PC-9 (cell line): ENCODE data around the gene FIBCD1. TPM values are rescaled to one million over a fixed set of nuclear protein-coding genes. Genes with fewer than 3 reads are reported as not detected.

Source experiments
- BruUV-seq: library from RNA; stranded (reverse); fragments of 400-500 nt; replicated peaks from 2 replicates; lab custom pipeline; 2021; lab: Mats Ljungman, UMichigan
- CTCF ChIA-PET: fragments of 300-600 bp; sonication (Branson Sonifier 250); formaldehyde crosslinking; loops from one replicate; lab custom pipeline; 2022; ENCODE audit warnings: antibody characterized with exemption; lab: Charles Lee
- POLR2A ChIA-PET: fragments of 300-600 bp; sonication (Branson Sonifier 250); formaldehyde crosslinking; loops from one replicate; lab custom pipeline; 2022; ENCODE audit warnings: antibody characterized with exemption; ENCODE audit not compliant: unreplicated experiment; lab: Charles Lee
- DNase-seq, 2 experiments: peaks; one replicate each; pipeline versions ENCODE4 v3.0.0 to v3.0.0-alpha.2; 2015 to 2022; ENCODE audit warnings: mixed read lengths in 1 of 2
- H2AFZ ChIP-seq: fragments of 200-600 bp; sonication (generic); 2 replicates; pipeline ENCODE4 v1.8.1; 2017; ENCODE audit warnings: antibody characterized with exemption
- H3F3A ChIP-seq: fragments of 200-600 bp; sonication (generic); 2 replicates; pipeline ENCODE4 v1.8.1; 2017; ENCODE audit warnings: antibody characterized with exemption, mild to moderate bottlenecking, low read depth; ENCODE audit not compliant: insufficient read depth
- H3K27ac ChIP-seq: fragments of 200-600 bp; sonication (generic); 2 replicates; pipeline ENCODE4 v1.6.1; 2016; ENCODE audit warnings: mixed run types
- H3K27me3 ChIP-seq: fragments of 200-600 bp; sonication (generic); 2 replicates; pipeline ENCODE4 v1.6.1; 2016; ENCODE audit warnings: low read depth, mixed run types; ENCODE audit not compliant: insufficient read depth
- H3K36me3 ChIP-seq: fragments of 200-600 bp; sonication (generic); 2 replicates; pipeline ENCODE4 v1.6.1; 2016; ENCODE audit warnings: low read depth, mixed run types
- H3K4me1 ChIP-seq: fragments of 200-600 bp; sonication (generic); replicated peaks from 2 replicates; pipeline ENCODE4 v1.6.1; 2016; ENCODE audit warnings: mixed run types; ENCODE audit not compliant: insufficient read depth
- H3K4me2 ChIP-seq: fragments of 200-600 bp; sonication (generic); 2 replicates; pipeline ENCODE4 v1.6.1; 2017; ENCODE audit warnings: mixed run types
- H3K4me3 ChIP-seq: fragments of 200-600 bp; sonication (generic); 2 replicates; pipeline ENCODE4 v1.6.1; 2016; ENCODE audit warnings: mixed run types
- H3K79me2 ChIP-seq: fragments of 200-600 bp; sonication (generic); 2 replicates; pipeline ENCODE4 v1.6.1; 2017; ENCODE audit warnings: low read depth, mixed run types
- H3K9me2 ChIP-seq: fragments of 200-600 bp; sonication (generic); 2 replicates; pipeline ENCODE4 v1.8.1; 2017; ENCODE audit warnings: mild to moderate bottlenecking; ENCODE audit not compliant: insufficient read depth
- H3K9me3 ChIP-seq: fragments of 200-600 bp; sonication (generic); 2 replicates; pipeline ENCODE4 v1.8.1; 2016; ENCODE audit warnings: low read depth; ENCODE audit not compliant: insufficient read depth
- H4K20me1 ChIP-seq: fragments of 200-600 bp; sonication (generic); 2 replicates; pipeline ENCODE4 v1.8.1; 2017; ENCODE audit not compliant: insufficient read depth
- EZH2 ChIP-seq: fragments of 200-600 bp; sonication (generic); IDR thresholded peaks from 2 replicates; pipeline ENCODE4 v1.8.0; 2017; ENCODE audit warnings: antibody characterized with exemption, low read depth
- intact Hi-C: fragments of 100-400 bp; cut with micrococcal nuclease; formaldehyde crosslinking; loops from one replicate; pipeline ENCODE4 v1.10.0; 2022; ENCODE audit not compliant: unreplicated experiment
- total RNA-seq: library from RNA; stranded (reverse); gene quantifications from 2 replicates; pipeline ENCODE4 v1.2.3, GENCODE V29; 2021
- TF ChIP-seq, protein P1 (sequence below): fragments of 200-600 bp; sonication (generic); conservative IDR thresholded peaks from 2 replicates; pipeline ENCODE4 v1.6.1; 2017; ENCODE audit warnings: mixed run types, antibody characterized with exemption, mild to moderate bottlenecking, moderate library complexity

Gene FIBCD1
- total RNA-seq, 1 experiment from 2014 or later, result 2.7 TPM

DNA sequence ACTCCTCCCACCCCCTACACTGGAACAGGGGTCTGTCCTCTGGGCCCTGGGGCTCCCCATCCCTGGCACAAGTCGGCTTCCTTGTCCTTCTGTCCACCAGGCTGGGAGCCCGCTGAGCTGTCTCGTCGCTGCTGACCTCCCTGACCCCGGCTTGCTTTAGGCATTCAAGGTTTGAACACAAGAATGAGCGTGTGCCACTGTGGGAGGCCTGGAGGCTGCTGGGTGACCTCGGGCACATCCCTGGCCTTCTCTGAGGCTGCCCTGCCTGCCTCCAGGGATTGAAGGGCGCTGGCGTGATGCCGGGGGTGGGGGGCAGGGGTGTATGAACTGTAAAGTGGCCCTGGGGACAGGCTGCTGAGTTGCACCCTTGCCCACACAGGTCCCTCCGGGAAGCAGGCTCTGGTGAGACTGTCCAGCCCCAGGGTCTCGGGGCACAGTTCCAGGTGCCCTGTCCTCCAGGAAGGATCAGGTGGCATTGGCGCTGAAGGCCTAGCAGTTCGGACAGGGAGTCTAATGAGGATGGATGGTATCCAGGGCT is 18.2 kb downstream of the FIBCD1 start:
- DNase-seq, result no peak
- peaks cover 4% of the 10 kb centered on the region; the same call in 1 of the 2 replicates for H3F3A ChIP-seq
- POLR2A ChIA-PET, result no interaction called here
- no peaks in the 10 kb centered on the region for H4K20me1 ChIP-seq
- H3K27me3 ChIP-seq, result peaks cover 26% of the 10 kb centered on the region
- H3K9me3 ChIP-seq, result no peaks in the 10 kb centered on the region
- no peak overlapping the region for H3K4me2 ChIP-seq
- H3K4me1 ChIP-seq, result no peaks in the 10 kb centered on the region
- no peaks in the 10 kb centered on the region for H3K79me2 ChIP-seq
- H3K4me3 ChIP-seq, result no peak overlapping the region
- H3K9me2 ChIP-seq, result no peaks in the 10 kb centered on the region
- H2AFZ ChIP-seq, result no peak overlapping the region
- H3K36me3 ChIP-seq, result no peaks in the 10 kb centered on the region
- CTCF ChIA-PET, result no interaction called here
- intact Hi-C loops, result no loop called here
- BruUV-seq, result no TSS peak
- no peak overlapping the region for H3K27ac ChIP-seq
- TF ChIP-seq, protein P1, sequence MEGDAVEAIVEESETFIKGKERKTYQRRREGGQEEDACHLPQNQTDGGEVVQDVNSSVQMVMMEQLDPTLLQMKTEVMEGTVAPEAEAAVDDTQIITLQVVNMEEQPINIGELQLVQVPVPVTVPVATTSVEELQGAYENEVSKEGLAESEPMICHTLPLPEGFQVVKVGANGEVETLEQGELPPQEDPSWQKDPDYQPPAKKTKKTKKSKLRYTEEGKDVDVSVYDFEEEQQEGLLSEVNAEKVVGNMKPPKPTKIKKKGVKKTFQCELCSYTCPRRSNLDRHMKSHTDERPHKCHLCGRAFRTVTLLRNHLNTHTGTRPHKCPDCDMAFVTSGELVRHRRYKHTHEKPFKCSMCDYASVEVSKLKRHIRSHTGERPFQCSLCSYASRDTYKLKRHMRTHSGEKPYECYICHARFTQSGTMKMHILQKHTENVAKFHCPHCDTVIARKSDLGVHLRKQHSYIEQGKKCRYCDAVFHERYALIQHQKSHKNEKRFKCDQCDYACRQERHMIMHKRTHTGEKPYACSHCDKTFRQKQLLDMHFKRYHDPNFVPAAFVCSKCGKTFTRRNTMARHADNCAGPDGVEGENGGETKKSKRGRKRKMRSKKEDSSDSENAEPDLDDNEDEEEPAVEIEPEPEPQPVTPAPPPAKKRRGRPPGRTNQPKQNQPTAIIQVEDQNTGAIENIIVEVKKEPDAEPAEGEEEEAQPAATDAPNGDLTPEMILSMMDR, result no peak
- TF ChIP-seq EZH2, result no peak

DNA sequence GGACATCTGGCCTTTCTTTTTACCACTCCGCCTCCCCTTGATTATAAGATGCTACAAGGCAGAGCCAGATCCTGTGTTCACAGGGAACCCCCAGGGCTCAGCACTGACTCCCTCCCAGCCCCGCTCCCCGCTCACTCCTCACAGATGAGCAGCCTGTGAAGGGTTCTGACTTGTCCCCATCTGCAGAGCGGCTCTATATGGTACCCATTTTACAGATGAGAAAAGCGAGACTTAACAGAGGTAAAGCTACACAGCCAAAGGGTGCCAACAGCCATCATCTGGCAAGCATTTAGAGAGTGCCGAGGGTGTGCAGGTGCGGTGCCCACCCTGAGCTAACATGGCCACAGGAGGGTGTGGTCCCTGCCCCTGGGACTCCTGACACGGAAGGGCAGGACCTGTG is 18.8 kb downstream of the FIBCD1 start:
- Histone ChIP-seq H3K27ac (no peak overlapping the region), H2AFZ (no peak overlapping the region), H3F3A (peaks cover 4% of the 10 kb centered on the region; the same call in 1 of the 2 replicates), H3K9me3 (no peaks in the 10 kb centered on the region), H3K27me3 (peaks cover 26% of the 10 kb centered on the region), H3K79me2 (no peaks in the 10 kb centered on the region), H4K20me1 (no peaks in the 10 kb centered on the region), H3K4me3 (no peak overlapping the region), H3K36me3 (no peaks in the 10 kb centered on the region), H3K4me1 (no peaks in the 10 kb centered on the region), H3K9me2 (no peaks in the 10 kb centered on the region), H3K4me2 (no peak overlapping the region)
- CTCF ChIA-PET, result no interaction called here
- intact Hi-C loops, result no loop called here
- TF ChIP-seq, protein P1, result no peak
- no peak for TF ChIP-seq EZH2
- POLR2A ChIA-PET, result no interaction called here
- DNase-seq, result no peak
- no TSS peak for BruUV-seq

DNA sequence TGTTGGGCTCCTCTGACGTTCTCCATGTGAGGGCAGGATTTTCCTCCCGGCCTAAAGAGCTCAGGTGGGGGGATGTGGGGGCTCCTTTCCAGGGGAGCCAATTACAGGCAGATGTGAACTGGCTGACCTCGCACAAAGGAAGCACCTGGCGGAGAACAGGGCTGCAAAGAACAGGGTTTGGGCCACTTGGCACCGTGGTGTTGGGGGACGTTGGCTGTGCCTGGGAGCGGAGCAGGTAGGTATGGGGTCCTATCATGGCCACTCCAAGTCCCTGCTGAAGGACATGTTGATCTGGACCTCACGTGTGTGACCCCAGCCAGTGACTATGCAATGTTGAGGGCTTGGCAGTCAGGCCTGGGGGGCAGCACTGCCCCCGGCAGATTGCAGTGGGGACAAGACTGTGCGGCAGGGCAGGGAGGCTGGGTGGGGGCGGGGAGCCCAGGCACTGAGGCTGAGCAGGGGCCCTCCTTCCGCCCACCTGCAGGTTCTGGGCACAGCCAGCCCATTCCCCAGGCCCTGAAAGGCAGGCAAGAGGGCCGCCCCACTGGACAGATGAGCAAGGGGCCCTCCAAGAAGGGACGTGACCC is 19.4 kb downstream of the FIBCD1 start:
- no peaks in the 10 kb centered on the region for H3K9me3 ChIP-seq
- POLR2A ChIA-PET, result no interaction called here
- no peaks in the 10 kb centered on the region for H3K79me2 ChIP-seq
- TF ChIP-seq, protein P1, result no peak
- no peak for TF ChIP-seq EZH2
- H3K36me3 ChIP-seq, result no peaks in the 10 kb centered on the region
- BruUV-seq, result no TSS peak
- no peak overlapping the region for H3K4me3 ChIP-seq
- CTCF ChIA-PET, result no interaction called here
- peaks cover 26% of the 10 kb centered on the region for H3K27me3 ChIP-seq
- no peak overlapping the region for H2AFZ ChIP-seq
- no peak overlapping the region for H3K4me2 ChIP-seq
- DNase-seq, result no peak
- H4K20me1 ChIP-seq, result no peaks in the 10 kb centered on the region
- intact Hi-C loops, result no loop called here
- H3K9me2 ChIP-seq, result no peaks in the 10 kb centered on the region
- no peaks in the 10 kb centered on the region for H3K4me1 ChIP-seq
- H3K27ac ChIP-seq, result no peak overlapping the region
- H3F3A ChIP-seq, result peaks cover 4% of the 10 kb centered on the region; the same call in 1 of the 2 replicates
